ENCODE measurements around the gene OGFR. TPM values are rescaled to one million over a fixed set of nuclear protein-coding genes. Genes with fewer than 3 reads are reported as not detected.

OGFR gene
- total RNA-seq, 4 donors from 2014 or later = 32.1 to 54.1 (median 42.5) TPM

GRCh38 chr20:62828511-62829230 lies 24.0 kb downstream of the OGFR start:
- peaks cover 28% of the 10 kb centered on the region for H3K4me1 ChIP-seq
- DNase-seq (ENCODE audit: low spot score in 2 of 2) = no peak
- H3K36me3 ChIP-seq = no peaks in the 10 kb centered on the region
- H3K4me3 ChIP-seq = no peak overlapping the region
- 81% methylated on average over 8 of the region's 29 CpGs for WGBS
- TF ChIP-seq CTCF (IDR thresholded peaks at IDR 0.05) (no peak), POLR2A (IDR thresholded peaks at IDR 0.05) (no peak), POLR2AphosphoS5 (IDR thresholded peaks at IDR 0.05) (no peak), EP300 (IDR thresholded peaks at IDR 0.05) (no peak)
- no peaks in the 10 kb centered on the region for H3K27me3 ChIP-seq
- H3K9me3 ChIP-seq = no peaks in the 10 kb centered on the region
- H3K27ac ChIP-seq = no peak overlapping the region

- WGBS = 89% methylated on average over 4 of the region's 32 CpGs
- H3K36me3 ChIP-seq = no peaks in the 10 kb centered on the region
- DNase-seq (ENCODE audit: low spot score in 2 of 2) = no peak
- peaks cover 24% of the 10 kb centered on the region for H3K4me1 ChIP-seq
- no peak overlapping the region for H3K4me3 ChIP-seq
- no peak overlapping the region for H3K27ac ChIP-seq
- H3K27me3 ChIP-seq = no peaks in the 10 kb centered on the region
- H3K9me3 ChIP-seq = no peaks in the 10 kb centered on the region
- TF ChIP-seq CTCF (IDR thresholded peaks at IDR 0.05) = no peak
- no peak for TF ChIP-seq EP300 (IDR thresholded peaks at IDR 0.05)
- TF ChIP-seq POLR2AphosphoS5 (IDR thresholded peaks at IDR 0.05) = no peak
- TF ChIP-seq POLR2A (IDR thresholded peaks at IDR 0.05) = no peak
Measured at GRCh38 chr20:62829231-62830230, 24.9 kb downstream of the OGFR start.

GRCh38 chr20:62830251-62830650 lies 25.6 kb downstream of the OGFR start:
- 92% methylated on average over 5 of the region's 14 CpGs for WGBS
- DNase-seq (ENCODE audit: low spot score in 2 of 2) = no peak
- Histone ChIP-seq H3K36me3 (no peaks in the 10 kb centered on the region), H3K4me3 (no peak overlapping the region), H3K4me1 (peaks cover 18% of the 10 kb centered on the region), H3K9me3 (no peaks in the 10 kb centered on the region), H3K27me3 (no peaks in the 10 kb centered on the region), H3K27ac (no peak overlapping the region)
- no peak for TF ChIP-seq POLR2A (IDR thresholded peaks at IDR 0.05)

- WGBS = 57% methylated on average over 10 of the region's 22 CpGs
- peaks cover 19% of the 10 kb centered on the region for H3K4me1 ChIP-seq
- no peak for DNase-seq (ENCODE audit: low spot score in 2 of 2)
- no peak overlapping the region for H3K4me3 ChIP-seq
- no peaks in the 10 kb centered on the region for H3K27me3 ChIP-seq
- H3K27ac ChIP-seq = no peak overlapping the region
- H3K36me3 ChIP-seq = no peaks in the 10 kb centered on the region
- H3K9me3 ChIP-seq = no peaks in the 10 kb centered on the region
- TF ChIP-seq CTCF (IDR thresholded peaks at IDR 0.05) (no peak), EP300 (IDR thresholded peaks at IDR 0.05) (no peak), POLR2AphosphoS5 (IDR thresholded peaks at IDR 0.05) (no peak), POLR2A (IDR thresholded peaks at IDR 0.05) (no peak)
Measured at GRCh38 chr20:62830821-62831220, 26.2 kb downstream of the OGFR start.

GRCh38 chr20:62831361-62831788 lies 26.7 kb downstream of the OGFR start:
- H3K27me3 ChIP-seq = peaks cover under 1% of the 10 kb centered on the region
- peaks cover 25% of the 10 kb centered on the region for H3K4me1 ChIP-seq
- H3K36me3 ChIP-seq = no peaks in the 10 kb centered on the region
- no peak overlapping the region for H3K27ac ChIP-seq
- no peak for TF ChIP-seq CTCF (IDR thresholded peaks at IDR 0.05)
- no peak for TF ChIP-seq POLR2AphosphoS5 (IDR thresholded peaks at IDR 0.05)
- TF ChIP-seq POLR2A (IDR thresholded peaks at IDR 0.05) = no peak
- TF ChIP-seq EP300 (IDR thresholded peaks at IDR 0.05) = no peak
- H3K4me3 ChIP-seq = no peak overlapping the region
- no peaks in the 10 kb centered on the region for H3K9me3 ChIP-seq
- WGBS = 57% methylated on average over 10 of the region's 10 CpGs
- DNase-seq (ENCODE audit: low spot score in 2 of 2) = no peak
